HEK293T (cell line): ENCODE measurements around the gene SLC12A7.

Experiments
- ELF4 ChIP-seq: fragments of 450-650 bp; IDR thresholded peaks from 2 replicates; pipeline ENCODE4 v1.6.1; 2017; ENCODE audit warnings: antibody characterized with exemption
- FOXA1 ChIP-seq: fragments of 450-650 bp; IDR thresholded peaks from 2 replicates; pipeline ENCODE4 v1.6.1; 2016; ENCODE audit warnings: mild to moderate bottlenecking
- SP1 ChIP-seq: fragments of 450-650 bp; IDR thresholded peaks from 2 replicates; pipeline ENCODE4 v1.6.1; 2017
- SUZ12 ChIP-seq: fragments of 450-650 bp; IDR thresholded peaks from 2 replicates; pipeline ENCODE4 v1.6.1; 2016; ENCODE audit warnings: mild to moderate bottlenecking

- TF ChIP-seq ELF4 (no peak), SP1 (no peak), FOXA1 (no peak), SUZ12 (no peak)
These were observed 101.7 kb downstream of the SLC12A7 start for GRCh38 chr5:1010181-1010510.
